Esophagus squamous epithelium (tissue), 4 donors: ENCODE results near the gene PCBP4.

ENCODE experiments used
- POLR2A ChIP-seq, 4 donors: fragments of 450-650 bp; IDR thresholded peaks; one replicate each; pipeline ENCODE4 v1.6.1; 2017; ENCODE audit warnings: antibody characterized with exemption in 4 of 4, mild to moderate bottlenecking in 4 of 4, moderate library complexity in 3 of 4
- TF ChIP-seq, protein P1 (sequence below), 6 experiments: fragments of 450-650 bp in 4 of 6; fragments of 200-600 bp in 2 of 6; sonication (generic) in 2 of 6; IDR thresholded peaks; one replicate each; pipeline ENCODE4 v1.5.1; 2016 to 2019; ENCODE audit warnings: antibody characterized with exemption in 6 of 6, mild to moderate bottlenecking in 4 of 6, moderate library complexity in 4 of 6

DNA sequence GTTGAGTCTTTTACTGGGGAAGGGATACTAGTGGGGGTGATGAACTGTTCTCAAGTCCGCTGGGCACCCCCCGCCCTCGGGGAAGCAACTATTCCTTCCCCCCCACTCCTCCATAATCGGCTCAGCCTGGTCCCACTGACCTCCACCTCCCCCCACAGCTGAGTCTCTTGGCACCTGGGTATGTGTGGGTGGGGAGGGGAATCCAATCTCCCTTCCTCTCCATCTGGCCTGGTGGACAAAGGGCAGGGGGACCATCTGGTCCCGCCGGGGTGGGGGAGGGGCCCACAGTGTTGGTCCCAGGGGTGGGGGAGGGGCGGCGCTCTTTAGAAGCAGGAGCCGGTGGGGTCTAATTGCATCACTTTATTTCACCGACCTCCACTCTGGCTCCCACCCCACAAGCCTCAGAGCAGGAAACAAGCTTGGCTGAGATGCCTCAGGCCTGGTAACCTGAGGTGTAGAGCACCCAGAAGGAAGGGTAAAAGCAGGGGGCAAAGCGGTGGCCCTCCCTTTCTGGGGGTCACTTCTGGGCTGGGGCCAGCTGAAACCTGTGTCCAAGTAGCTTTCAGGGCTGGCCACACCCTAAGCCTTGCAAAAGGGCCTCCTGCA lies 1.0 kb upstream of the PCBP4 start:
- TF ChIP-seq, protein P1, sequence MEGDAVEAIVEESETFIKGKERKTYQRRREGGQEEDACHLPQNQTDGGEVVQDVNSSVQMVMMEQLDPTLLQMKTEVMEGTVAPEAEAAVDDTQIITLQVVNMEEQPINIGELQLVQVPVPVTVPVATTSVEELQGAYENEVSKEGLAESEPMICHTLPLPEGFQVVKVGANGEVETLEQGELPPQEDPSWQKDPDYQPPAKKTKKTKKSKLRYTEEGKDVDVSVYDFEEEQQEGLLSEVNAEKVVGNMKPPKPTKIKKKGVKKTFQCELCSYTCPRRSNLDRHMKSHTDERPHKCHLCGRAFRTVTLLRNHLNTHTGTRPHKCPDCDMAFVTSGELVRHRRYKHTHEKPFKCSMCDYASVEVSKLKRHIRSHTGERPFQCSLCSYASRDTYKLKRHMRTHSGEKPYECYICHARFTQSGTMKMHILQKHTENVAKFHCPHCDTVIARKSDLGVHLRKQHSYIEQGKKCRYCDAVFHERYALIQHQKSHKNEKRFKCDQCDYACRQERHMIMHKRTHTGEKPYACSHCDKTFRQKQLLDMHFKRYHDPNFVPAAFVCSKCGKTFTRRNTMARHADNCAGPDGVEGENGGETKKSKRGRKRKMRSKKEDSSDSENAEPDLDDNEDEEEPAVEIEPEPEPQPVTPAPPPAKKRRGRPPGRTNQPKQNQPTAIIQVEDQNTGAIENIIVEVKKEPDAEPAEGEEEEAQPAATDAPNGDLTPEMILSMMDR (IDR thresholded peaks at IDR 0.05): no peak
- TF ChIP-seq POLR2A (IDR thresholded peaks at IDR 0.05): no peak
